Measurements from ENCODE around the gene TBC1D4.

Gene TBC1D4

DNA sequence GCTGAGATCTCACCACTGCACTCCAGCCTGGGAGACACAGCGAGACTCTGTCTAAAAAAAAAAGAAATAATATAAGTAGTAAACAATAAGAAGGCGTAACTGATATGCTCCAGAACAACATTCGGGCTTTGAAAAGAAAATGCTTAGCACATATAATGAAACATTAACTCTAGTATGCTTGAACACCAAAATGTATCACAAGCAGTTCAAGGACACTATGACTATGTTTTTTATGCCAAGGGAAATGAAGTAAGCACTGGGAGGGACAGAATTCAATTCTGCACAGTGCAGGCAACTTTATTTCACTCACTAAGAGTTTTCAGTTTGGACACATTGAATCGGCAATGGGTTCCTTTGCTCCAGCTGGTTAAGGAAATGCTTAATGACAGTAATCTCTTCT, 178.7 kb downstream of the TBC1D4 start:
- no peaks in the 10 kb centered on the region for H4K20me1 ChIP-seq (ENCODE audit: insufficient read depth, low read length, poor library complexity, severe bottlenecking)
- no peak overlapping the region for H3K4me2 ChIP-seq (ENCODE audit: low read depth, low read length, poor library complexity, severe bottlenecking)
- H3K4me1 ChIP-seq (ENCODE audit: insufficient read depth, low read length, poor library complexity, severe bottlenecking): no peaks in the 10 kb centered on the region
- H3K9me2 ChIP-seq (replicated peaks; ENCODE audit: low read depth, low read length): no peaks in the 10 kb centered on the region
- H3F3A ChIP-seq (ENCODE audit: low read depth): no peaks in the 10 kb centered on the region
- H3K27me3 ChIP-seq (ENCODE audit: insufficient read depth, low read length, poor library complexity, severe bottlenecking): no peaks in the 10 kb centered on the region
- H3K4me3 ChIP-seq (ENCODE audit: low read length, poor library complexity, severe bottlenecking): no peak overlapping the region
- H3K9ac ChIP-seq (ENCODE audit: low read depth, low read length, poor library complexity, severe bottlenecking): no peak overlapping the region
- no peak for TF ChIP-seq EZH2phosphoT487 (IDR thresholded peaks at IDR 0.05; ENCODE audit: borderline replicate concordance)
- TF ChIP-seq, protein P1, sequence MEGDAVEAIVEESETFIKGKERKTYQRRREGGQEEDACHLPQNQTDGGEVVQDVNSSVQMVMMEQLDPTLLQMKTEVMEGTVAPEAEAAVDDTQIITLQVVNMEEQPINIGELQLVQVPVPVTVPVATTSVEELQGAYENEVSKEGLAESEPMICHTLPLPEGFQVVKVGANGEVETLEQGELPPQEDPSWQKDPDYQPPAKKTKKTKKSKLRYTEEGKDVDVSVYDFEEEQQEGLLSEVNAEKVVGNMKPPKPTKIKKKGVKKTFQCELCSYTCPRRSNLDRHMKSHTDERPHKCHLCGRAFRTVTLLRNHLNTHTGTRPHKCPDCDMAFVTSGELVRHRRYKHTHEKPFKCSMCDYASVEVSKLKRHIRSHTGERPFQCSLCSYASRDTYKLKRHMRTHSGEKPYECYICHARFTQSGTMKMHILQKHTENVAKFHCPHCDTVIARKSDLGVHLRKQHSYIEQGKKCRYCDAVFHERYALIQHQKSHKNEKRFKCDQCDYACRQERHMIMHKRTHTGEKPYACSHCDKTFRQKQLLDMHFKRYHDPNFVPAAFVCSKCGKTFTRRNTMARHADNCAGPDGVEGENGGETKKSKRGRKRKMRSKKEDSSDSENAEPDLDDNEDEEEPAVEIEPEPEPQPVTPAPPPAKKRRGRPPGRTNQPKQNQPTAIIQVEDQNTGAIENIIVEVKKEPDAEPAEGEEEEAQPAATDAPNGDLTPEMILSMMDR (conservative IDR thresholded peaks at IDR 0.05; ENCODE audit: low read length): no peak
- H2AFZ ChIP-seq (ENCODE audit: low read length): no peak overlapping the region
- H3K36me3 ChIP-seq (ENCODE audit: insufficient read depth, low read length): peaks cover 17% of the 10 kb centered on the region; the same call in 1 of the 2 replicates
- H3K79me2 ChIP-seq (ENCODE audit: insufficient read depth, low read length): no peaks in the 10 kb centered on the region
- no peaks in the 10 kb centered on the region for H3K9me3 ChIP-seq (ENCODE audit: insufficient read depth, low read depth, low read length)

GRCh38 chr13:75302071-75302698, 179.8 kb downstream of the TBC1D4 start:
- Histone ChIP-seq H3K9me2 (replicated peaks; ENCODE audit: low read depth, low read length) (no peaks in the 10 kb centered on the region), H3K79me2 (ENCODE audit: insufficient read depth, low read length) (no peaks in the 10 kb centered on the region), H3K27me3 (ENCODE audit: insufficient read depth, low read length, poor library complexity, severe bottlenecking) (no peaks in the 10 kb centered on the region), H3K4me1 (ENCODE audit: insufficient read depth, low read length, poor library complexity, severe bottlenecking) (no peaks in the 10 kb centered on the region), H3F3A (ENCODE audit: low read depth) (no peaks in the 10 kb centered on the region), H2AFZ (ENCODE audit: low read length) (no peak overlapping the region), H4K20me1 (ENCODE audit: insufficient read depth, low read length, poor library complexity, severe bottlenecking) (no peaks in the 10 kb centered on the region), H3K4me3 (ENCODE audit: low read length, poor library complexity, severe bottlenecking) (no peak overlapping the region), H3K4me2 (ENCODE audit: low read depth, low read length, poor library complexity, severe bottlenecking) (no peak overlapping the region), H3K9ac (ENCODE audit: low read depth, low read length, poor library complexity, severe bottlenecking) (no peak overlapping the region), H3K9me3 (ENCODE audit: insufficient read depth, low read depth, low read length) (no peaks in the 10 kb centered on the region), H3K36me3 (ENCODE audit: insufficient read depth, low read length) (peaks cover 17% of the 10 kb centered on the region; the same call in 1 of the 2 replicates)
- TF ChIP-seq, protein P1 (conservative IDR thresholded peaks at IDR 0.05; ENCODE audit: low read length): no peak
- no peak for TF ChIP-seq EZH2phosphoT487 (IDR thresholded peaks at IDR 0.05; ENCODE audit: borderline replicate concordance)

DNA sequence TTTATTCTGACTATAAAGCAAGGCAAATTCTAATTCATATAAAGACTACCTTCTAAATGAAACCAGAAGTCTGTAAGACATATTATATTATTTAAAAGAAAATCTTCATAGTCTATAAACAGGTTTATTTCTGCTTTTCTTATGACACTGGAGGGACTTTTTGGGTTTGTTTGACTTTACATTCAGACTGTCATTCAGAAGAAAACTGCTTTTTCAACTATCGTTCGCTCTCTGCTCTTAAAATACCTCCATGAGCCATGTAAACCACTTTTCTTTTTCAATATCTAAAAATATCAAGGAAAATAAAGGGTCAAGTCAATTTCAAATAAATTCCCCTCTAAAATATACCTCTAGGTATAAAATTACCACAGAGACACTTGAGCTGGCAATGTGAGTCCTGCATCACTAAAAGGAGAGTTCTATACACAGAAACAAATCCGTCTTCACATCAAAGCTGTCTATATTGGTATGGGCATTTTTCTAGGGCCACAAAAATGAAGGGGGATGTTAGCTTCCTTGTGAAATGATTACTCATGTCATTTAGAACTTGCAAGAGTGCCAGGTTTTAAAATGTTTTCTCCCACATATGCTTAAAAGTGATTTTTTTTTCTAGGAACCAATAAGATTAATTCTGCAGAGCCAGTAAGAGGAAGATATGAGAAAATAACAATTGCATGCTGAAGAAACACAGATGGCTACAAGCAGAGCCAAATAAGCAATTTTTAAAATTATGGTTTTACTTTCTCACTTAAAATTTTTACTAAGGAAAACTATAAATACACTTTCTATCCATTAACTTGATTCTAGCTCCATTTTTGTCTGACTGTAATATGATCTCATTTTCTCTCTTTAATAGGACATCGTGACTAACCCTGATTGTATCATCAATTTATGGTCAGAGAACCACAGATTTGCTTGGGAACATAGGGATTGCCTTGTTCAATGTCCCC, 181.8 kb downstream of the TBC1D4 start:
- no peaks in the 10 kb centered on the region for H3K9me3 ChIP-seq (ENCODE audit: insufficient read depth, low read depth, low read length)
- H4K20me1 ChIP-seq (ENCODE audit: insufficient read depth, low read length, poor library complexity, severe bottlenecking): no peaks in the 10 kb centered on the region
- H3K9ac ChIP-seq (ENCODE audit: low read depth, low read length, poor library complexity, severe bottlenecking): no peak overlapping the region
- peaks cover 7% of the 10 kb centered on the region; the same call in 1 of the 2 replicates for H3F3A ChIP-seq (ENCODE audit: low read depth)
- peaks cover 6% of the 10 kb centered on the region; the same call in 1 of the 2 replicates for H3K36me3 ChIP-seq (ENCODE audit: insufficient read depth, low read length)
- no peak overlapping the region for H3K4me3 ChIP-seq (ENCODE audit: low read length, poor library complexity, severe bottlenecking)
- TF ChIP-seq EZH2phosphoT487 (IDR thresholded peaks at IDR 0.05; ENCODE audit: borderline replicate concordance): no peak
- TF ChIP-seq, protein P1 (conservative IDR thresholded peaks at IDR 0.05; ENCODE audit: low read length): no peak
- H3K79me2 ChIP-seq (ENCODE audit: insufficient read depth, low read length): no peaks in the 10 kb centered on the region
- H3K27me3 ChIP-seq (ENCODE audit: insufficient read depth, low read length, poor library complexity, severe bottlenecking): no peaks in the 10 kb centered on the region
- H2AFZ ChIP-seq (ENCODE audit: low read length): no peak overlapping the region
- H3K9me2 ChIP-seq (replicated peaks; ENCODE audit: low read depth, low read length): no peaks in the 10 kb centered on the region
- H3K4me2 ChIP-seq (ENCODE audit: low read depth, low read length, poor library complexity, severe bottlenecking): no peak overlapping the region
- peaks cover 19% of the 10 kb centered on the region for H3K4me1 ChIP-seq (ENCODE audit: insufficient read depth, low read length, poor library complexity, severe bottlenecking)
